RPMI7951 (cell line): ENCODE measurements around the gene AGT. TPM values are rescaled to one million over a fixed set of nuclear protein-coding genes. Genes with fewer than 3 reads are reported as not detected.
"Not testable (repeated sequence)": the region's sequence is repeated elsewhere in the genome, so short reads cannot be mapped to it uniquely, and the experiment has no call there.

Experiments used
- DNase-seq: peaks from one replicate; pipeline ENCODE4 v3.0.0-alpha.2; 2012; ENCODE audit warnings: low read depth
- total RNA-seq: library from RNA; depleted of rRNA; stranded (reverse); fragments of >200 nt; shearing (Covaris generic); gene quantifications from 2 replicates; pipeline ENCODE4 v1.2.3, GENCODE V29; 2014

Gene AGT
- total RNA-seq, 1 experiment from 2014 or later = not detected

DNA sequence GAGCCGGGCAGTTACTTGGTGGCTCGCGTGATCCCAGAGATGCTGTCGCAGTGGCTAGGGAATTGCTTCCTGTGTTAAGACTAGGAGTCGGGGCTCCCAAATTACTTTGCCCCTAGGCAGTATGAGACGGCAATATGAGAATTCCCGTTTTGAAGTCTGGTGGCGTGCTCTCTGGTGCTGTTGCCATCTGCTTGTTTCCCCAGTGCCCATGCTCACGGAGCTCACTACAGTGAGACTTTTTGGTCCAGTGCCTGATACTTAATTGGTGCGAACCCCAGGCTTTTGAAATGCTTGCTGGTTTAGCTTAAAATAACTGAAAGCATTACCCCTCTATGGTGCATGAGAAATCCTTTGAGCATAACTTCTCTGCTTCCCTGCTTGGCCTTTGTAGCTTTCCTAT is 22.3 kb downstream of the AGT start:
- DNase-seq = no peak

DNA sequence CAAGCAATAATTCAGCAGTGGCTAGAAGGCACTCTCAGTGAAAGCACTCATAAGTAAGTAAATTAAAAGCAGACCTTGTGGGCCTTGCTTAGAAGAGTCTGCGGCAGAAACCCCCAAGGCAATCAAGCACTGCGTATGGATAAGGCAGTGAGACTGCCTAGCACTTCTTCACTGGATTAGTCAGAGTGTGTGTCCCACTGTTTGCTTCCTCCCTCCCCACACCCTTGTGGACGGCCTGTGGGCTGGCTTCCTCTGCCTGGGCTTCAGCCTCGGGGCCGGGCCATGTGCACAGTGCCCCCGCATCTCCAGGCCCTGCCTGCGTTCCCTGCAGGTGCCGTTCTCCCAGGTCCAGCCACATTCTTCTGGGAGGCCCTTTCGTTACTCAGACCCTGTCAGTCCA is 23.8 kb downstream of the AGT start:
- no peak for DNase-seq

DNA sequence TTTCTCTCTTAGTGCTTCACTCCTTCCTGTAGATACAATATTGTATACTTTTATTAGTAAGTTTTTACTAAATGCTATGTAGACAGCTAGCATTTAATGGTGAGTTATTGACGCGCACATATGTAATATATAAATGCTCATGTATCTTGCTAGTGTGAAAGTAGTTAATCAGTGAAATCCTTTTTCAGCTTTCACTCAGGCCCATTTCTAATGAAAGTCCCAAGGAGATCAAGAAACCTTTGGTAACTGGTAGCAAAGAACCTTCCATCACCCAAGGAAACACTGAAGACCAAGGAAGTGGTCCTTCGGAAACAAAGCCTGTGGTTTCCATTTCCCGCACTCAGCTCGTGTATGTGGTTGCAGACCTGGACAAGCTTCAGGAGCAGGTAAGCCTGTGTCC is 27.2 kb downstream of the AGT start:
- DNase-seq = no peak

DNA sequence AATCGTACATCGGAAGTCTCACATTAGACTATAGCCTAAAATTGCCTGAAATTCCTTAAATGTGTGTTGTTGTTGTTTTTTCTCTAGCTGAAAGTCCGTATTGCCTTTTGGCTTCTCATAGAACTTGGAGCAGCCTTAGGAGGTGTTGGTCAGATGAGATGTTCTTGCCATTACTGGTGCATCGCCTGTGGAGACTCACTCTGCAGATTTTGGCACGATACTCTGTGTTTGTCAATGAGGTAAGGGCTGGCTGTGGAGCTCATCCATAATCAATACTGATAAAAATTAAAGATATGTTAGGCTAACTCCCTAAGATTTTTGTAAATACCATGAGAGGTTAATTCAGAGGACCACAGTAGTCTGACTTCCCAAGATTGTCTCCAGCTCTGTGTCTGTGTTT is 28.9 kb downstream of the AGT start:
- no peak for DNase-seq

DNA sequence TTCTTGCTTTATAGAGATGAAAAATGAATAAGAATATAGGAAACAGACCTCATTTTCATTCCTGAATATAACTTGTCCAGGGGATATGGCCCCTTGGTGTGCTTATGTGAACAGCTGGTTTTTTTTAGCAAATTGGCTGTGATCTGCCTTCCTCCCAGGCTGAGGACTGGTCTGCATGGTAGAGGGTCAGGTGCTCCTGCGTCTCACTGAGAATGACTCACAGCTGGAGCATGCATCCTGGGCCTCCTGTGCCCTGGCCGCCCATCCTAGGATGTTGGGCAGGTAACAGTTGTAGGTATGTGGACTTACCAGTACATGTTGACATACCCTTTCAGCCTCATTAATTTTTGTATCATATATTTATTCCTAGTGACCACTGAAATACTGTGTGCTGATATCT is 29.8 kb downstream of the AGT start:
- no peak for DNase-seq

DNA sequence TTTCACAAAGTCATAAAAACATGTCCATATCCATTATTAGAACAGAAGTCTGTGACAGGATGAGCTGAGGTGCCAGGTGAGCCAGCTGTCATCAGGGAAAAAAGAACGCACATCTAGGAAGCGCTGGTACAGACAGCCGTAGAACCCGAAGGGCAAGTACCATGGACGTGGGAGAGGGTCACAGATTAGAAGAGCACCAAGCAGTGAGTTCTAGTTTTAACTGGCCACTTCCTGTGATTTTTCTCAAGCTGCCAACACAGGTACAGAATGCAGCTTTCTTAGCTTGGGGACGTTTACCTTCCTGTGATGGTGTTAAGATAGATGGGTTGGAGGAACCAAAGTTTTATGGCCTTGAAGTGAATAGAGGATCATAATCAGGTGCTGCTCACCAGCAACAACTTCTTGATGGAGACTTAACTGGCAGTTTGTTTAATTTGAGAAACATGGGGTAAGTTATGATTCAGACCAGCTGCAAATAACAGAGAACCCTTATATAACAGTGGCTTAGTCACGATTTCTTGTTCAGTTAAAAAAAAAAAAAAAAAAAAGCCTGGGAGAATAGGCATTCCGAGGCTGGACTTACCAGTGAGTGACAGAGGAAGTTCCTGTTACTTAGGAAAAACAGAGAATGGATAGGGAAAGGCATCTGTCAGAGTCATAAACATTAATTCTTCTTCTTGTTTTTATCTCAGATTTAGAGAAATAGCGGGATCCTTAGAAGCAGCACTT is 30.9 kb downstream of the AGT start:
- DNase-seq = peak; percentile 40

DNA sequence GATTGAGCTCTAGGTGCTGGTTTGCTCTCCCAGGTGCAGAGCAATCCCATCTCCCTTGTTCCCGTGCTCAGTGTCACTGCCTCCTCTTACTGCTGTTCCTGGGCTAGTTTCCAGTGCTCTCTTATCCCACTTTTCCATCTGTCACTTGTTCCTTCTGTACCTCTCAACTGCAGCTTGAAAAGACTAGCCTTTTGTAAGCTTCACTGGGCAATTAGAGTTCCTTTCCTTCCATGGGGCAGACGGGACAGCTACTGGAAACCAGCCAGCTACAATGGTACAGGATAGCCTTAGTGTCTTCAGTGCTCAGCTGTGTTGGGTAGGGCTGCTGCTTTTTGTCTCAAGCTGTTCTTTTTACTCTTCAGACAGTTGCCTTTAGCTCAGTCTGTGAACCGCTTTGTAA is 31.6 kb downstream of the AGT start:
- peak; percentile 16 for DNase-seq

DNA sequence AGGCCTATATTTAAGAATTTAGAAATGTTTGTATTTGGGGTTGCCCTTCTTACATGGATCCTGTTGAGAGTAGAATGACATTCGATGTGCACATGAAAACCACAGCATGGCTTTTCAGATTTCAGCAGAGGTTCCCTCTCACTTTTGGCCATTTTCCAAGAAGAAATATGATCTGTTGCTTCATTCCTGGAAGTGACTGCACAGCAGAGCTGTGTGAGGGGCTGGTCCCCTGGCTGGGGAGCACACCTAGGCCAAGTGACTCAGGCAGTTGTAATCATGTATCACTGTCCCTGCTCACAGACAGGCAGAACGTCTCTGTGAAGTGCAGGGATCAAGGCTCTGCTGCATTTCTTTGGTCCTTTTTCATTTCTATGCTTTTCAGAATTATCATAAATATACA is 32.3 kb downstream of the AGT start:
- peak; percentile 67 for DNase-seq

DNA sequence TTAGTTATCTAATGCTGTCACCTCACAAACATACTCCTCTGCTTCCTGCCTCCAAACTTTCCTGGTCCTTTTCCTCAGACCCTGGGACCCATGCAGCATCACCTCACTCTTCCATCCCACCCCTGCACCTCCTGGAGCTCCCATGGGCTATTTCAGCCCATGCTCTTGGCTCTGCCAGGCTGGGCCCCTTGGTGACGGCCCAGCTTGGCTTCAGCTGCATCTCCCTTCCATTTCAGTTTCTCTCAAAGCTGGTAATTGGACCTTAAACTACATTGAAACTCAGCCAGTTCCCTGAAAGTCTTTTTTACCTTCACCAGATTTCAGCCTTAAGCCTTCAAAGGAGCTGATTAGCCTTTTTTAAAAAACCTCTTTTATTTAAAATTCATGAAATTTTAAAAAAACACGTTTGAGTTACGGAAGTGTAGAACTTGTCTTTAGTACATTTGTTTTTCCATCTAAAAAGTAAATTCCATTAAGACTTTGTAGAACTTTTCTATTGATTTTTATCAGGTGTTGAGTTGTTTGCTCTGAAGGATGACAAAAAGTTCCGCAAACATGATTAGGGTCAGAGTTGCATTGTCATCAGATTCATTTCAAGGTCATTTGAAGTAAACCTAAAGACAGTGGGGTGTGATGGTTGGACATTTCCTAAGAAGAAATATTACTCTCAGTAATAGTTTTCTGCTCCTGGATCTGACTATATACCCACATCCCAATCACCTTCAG is 33.5 kb downstream of the AGT start:
- no peak for DNase-seq

DNA sequence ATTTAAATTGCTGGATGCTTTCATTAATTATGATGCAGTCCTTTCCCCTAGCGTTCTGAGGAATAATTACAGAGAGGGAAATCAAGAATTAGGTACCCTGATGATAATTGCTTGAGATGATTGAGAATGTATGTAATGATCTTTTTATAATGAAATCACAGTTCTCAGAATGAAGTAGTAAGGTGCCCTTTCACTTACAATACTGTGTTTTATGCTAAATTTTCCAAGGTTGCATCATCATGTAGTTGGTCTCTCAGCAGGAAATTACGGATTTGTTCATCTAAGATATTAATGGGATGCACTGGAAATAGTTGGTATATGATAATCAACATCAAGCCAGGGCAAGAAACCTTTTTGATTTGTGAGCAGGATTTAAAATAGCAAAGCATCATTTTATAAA is 34.1 kb downstream of the AGT start:
- no peak for DNase-seq

DNA sequence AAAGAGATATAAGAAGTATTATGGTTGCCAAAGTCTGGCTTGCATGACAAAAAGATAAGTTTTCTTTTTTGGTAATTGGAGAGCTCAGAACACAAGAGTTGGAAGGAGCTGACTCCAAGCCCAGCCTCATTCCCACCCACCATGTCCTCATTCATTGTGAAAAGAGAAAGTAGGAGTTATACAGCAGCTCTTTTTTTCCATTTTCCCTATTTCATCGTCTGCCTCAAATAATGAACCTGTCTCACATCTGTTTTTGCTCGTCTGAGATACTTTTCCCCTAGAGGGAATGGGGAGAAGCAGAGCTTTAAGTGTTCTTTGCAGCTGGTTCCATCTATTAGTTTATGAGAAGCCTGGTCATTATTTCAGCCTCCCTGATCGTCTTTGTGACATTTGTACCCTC is 34.7 kb downstream of the AGT start:
- DNase-seq = no peak

DNA sequence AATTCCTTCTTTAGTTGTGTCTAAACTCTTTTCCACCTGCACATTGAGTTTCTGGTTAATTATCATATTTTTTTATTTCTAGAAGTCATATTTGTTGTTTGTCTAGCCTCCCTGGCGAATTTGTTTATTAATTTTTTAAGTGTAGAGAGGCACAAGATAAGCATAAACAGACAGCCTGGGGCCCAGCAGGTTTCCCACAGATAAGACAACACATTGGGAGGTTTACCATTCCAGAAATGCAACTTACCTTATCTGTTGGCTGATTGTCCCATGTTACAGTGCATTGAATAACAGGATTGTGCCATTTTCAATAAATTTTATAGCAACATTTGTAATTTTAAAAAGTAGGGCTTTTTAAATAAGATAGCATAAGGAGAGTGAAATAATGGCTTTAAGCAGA is 36.7 kb downstream of the AGT start:
- DNase-seq = no peak

DNA sequence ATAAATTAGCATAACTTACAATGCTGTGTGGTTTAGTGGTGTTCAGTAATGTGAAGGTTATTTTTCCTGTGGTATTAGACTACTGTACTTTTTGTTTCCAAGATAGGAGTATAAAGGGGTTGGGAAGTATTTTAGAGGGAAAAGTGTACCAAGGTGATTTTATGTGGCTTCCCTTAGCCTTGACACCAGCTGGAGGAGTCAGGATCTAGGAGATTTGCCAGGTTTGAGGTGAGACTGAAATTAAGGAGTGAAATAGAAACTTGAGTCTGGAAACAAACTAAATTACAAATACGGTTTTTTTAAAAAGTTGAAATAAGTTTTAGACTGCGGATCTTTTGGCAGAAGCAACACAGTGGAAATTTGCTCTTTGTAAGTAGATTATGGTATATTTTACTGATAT is 39.3 kb downstream of the AGT start:
- DNase-seq = no peak

DNA sequence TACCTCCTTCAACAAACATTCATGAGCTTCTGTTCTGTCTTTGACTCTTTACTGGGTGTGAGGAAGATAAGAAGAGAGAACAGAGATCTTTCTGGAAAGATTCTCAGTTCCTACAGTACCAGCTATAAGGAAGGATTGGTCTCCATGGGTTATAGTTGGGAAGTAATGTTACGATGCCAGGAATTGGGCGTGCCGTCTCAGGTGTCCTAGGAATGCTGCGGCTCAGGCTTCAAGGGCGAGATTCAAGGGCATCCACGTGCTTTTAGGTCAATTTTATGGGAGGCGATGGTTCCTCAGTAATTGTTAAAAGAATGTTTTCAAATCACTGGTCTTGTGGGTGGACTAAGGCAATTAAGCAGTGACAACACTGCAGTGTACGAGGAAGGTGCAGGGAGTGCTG is 44.4 kb downstream of the AGT start:
- DNase-seq = no peak

DNA sequence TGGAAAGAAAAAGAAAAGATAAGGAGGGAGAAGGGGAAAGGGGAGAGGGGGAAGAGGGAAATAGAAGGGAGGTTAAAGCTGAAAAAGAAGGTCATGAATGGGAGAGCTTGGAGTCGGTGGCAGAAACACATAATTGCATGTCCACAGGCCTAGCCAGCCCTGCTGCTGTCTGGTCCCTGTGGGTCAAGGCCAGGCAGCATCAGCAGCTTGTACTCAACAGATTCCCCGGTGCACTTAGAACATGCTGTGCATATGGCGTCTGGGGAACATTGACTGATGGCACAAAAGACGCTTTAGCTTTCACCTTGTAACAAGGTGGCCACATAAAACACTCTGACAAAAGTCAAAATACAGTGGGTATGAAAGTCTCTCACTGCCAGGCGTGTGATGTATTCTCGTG is 45.7 kb downstream of the AGT start:
- DNase-seq = no peak

DNA sequence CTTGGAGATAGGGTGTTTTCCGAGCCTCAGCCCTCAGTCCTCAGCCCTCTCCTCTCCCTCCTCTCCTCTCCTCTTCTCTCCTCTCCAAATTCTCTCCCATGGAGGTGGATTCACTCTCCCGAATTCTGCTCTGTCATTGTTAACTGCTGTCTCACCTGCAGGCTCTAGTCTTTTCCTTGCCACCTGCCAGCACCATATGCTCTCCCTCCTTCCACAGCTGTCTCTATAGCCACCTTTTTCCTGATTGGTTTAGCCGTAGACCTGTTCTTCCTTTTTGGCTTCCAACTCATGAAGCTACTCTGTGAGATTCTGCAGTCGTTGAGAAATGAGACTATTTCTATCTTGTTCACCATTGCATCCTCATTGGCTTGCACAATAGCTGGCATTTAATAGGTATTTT is 51.9 kb downstream of the AGT start:
- no peak for DNase-seq

DNA sequence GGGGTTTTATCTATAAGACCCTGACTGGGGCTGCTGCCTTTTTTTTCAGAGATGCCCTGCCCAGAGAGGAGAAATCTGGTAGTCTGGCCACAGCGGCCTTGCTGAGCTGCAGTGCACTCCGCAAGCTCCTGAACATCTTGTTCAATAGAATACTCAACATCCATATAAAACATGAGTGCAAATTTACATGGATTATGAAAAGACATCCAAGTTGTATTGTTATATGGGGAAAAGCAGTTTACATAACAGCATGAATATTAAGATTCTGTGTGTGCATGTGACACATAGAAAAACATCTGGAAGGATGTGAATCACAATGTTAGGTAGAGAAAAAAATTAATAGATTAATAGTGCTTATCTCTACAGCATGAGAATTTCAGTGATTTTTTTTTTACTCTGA is 55.2 kb downstream of the AGT start:
- no peak for DNase-seq

DNA sequence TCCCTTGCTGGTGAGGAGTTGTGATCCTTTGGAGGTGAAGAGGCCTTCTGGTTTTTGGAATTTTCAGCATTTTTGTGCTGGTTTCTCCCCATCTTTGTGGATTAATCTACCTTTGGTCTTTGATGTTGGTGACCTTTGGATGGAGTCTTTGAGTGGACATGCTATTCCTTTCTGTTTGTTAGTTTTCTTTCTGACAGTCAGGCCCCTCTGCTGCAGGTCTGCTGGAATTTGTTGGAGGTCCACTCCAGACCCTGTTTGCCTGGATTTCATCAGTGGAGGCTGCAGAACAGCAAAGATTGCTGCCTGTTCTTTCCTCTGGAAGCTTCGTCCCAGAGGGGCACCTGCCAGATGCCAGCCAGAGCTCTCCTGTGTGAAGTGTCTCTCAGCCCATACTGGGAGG is 55.8 kb downstream of the AGT start:
- DNase-seq = not testable (repeated sequence)

DNA sequence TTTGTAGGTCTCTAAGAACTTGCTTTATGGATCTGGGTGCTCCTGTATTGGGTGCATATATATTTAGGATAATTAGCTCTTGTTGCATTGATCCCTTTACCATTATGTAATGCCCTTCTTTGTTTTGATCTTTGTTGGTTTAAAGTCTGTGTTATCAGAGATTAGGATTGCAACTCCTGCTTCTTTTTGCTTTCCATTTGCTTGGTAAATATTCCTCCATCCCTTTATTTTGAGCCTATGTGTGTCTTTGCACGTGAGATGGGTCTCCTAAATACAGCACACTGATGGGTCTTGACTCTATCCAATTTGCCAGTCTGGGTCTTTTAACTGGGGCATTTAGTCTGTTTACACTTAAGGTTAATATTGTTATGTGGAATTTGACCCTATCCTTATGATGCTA is 57.2 kb downstream of the AGT start:
- DNase-seq = not testable (repeated sequence)
